Activated naive CD8-positive, alpha-beta T cell (primary cell): ENCODE measurements around the gene GAS2.

Experiments
- H3K27ac Mint-ChIP-seq: one replicate; pipeline ENCODE4 v1.8.0; 2021; ENCODE audit warnings: mixed read lengths
- H3K27me3 Mint-ChIP-seq: one replicate; pipeline ENCODE4 v1.8.0; 2021; ENCODE audit warnings: mixed read lengths
- H3K36me3 Mint-ChIP-seq: one replicate; pipeline ENCODE4 v1.8.0; 2021; ENCODE audit warnings: mixed read lengths
- H3K4me1 Mint-ChIP-seq: one replicate; pipeline ENCODE4 v1.8.0; 2021; ENCODE audit warnings: low read depth, mixed read lengths
- H3K4me3 Mint-ChIP-seq: one replicate; pipeline ENCODE4 v1.8.0; 2021; ENCODE audit warnings: mild to moderate bottlenecking, mixed read lengths
- H3K9me3 Mint-ChIP-seq: one replicate; pipeline ENCODE4 v1.8.0; 2021; ENCODE audit warnings: low read depth, mixed read lengths

The GAS2 gene

GRCh38 chr11:22779850-22780249 lies 113.4 kb downstream of the GAS2 start:
- Mint-ChIP-seq H3K4me1 (peaks cover 6% of the 10 kb centered on the region), H3K27me3 (peaks cover 5% of the 10 kb centered on the region), H3K36me3 (no peaks in the 10 kb centered on the region), H3K9me3 (no peaks in the 10 kb centered on the region), H3K27ac (no peak overlapping the region), H3K4me3 (no peak overlapping the region)

DNA sequence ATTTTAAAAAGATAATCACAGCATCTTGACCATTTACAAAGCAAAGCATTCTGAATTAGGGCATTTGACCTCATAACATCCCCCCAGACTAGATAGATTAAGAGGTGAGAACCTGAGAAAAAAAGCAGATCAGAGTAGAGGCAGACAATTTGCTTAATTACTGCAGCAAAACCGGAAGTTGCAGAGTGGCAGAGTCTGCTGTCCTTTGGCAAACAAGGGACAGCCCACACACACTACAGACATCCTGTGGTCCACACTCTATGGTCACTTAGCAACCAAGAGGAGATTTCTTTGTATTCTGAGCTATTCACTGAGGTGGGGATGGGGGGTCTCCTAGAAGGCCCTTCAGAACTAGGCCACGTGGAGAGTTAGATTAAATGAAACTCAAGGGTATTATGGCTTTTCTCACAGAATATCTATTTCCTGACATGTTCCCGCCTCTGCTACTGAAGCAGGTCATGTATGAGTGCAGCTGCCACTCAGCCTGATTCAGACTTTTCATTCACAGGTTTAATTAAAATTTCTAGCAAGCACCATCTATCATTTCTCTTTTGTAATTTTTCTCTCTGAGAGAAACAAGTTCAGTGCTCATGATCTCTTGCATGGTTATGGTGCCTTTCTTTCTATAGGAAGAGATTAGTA lies 114.7 kb downstream of the GAS2 start:
- Mint-ChIP-seq H3K4me3 (no peak overlapping the region), H3K9me3 (no peaks in the 10 kb centered on the region), H3K4me1 (peaks cover 6% of the 10 kb centered on the region), H3K27me3 (peaks cover 4% of the 10 kb centered on the region), H3K27ac (no peak overlapping the region), H3K36me3 (no peaks in the 10 kb centered on the region)

- Mint-ChIP-seq H3K9me3 (no peaks in the 10 kb centered on the region), H3K4me1 (peaks cover 6% of the 10 kb centered on the region), H3K27me3 (no peaks in the 10 kb centered on the region), H3K27ac (no peak overlapping the region), H3K36me3 (no peaks in the 10 kb centered on the region), H3K4me3 (no peak overlapping the region)
Observed at GRCh38 chr11:22785251-22785650, 118.8 kb downstream of the GAS2 start.

DNA sequence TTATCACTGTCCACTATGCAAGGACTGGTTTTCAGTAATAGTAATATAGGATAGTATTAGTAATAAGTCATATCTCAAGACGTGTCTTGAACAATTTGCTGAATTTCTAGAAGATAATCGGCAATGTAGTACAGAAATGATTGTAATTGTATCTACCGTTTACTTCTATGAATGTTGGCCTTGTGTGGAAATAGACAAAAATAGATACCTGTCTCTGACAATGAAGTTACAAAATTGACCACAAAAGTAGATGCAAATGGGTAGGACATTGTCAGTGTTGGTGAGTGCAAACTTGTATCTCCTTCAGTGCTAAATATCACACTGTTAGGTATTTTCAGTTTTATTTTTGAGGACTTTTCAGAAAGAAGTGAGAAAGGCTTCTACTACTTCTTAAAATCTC lies 120.1 kb downstream of the GAS2 start:
- Mint-ChIP-seq H3K27ac (no peak overlapping the region), H3K36me3 (no peaks in the 10 kb centered on the region), H3K4me3 (no peak overlapping the region), H3K27me3 (no peaks in the 10 kb centered on the region), H3K9me3 (no peaks in the 10 kb centered on the region), H3K4me1 (no peaks in the 10 kb centered on the region)

DNA sequence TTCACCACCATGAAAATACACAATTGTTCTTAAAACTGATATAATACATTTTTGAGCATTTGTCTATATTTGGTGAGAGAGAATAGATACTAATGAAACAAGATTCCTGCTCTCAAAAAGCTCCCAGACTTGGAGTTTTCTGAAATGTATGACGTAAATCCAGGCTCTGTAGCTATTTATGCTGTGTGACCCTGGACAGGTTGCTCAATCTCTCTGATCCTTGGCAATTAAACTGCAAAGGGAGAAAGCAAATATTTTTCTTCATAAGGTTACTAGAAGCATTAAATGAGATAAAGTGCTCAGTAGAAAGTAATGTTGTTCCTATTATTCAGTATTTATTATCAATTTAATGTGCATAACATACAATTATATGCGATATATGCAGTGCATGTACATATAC lies 120.6 kb downstream of the GAS2 start:
- no peaks in the 10 kb centered on the region for H3K4me1 Mint-ChIP-seq
- H3K27me3 Mint-ChIP-seq, result no peaks in the 10 kb centered on the region
- no peaks in the 10 kb centered on the region for H3K36me3 Mint-ChIP-seq
- H3K27ac Mint-ChIP-seq, result no peak overlapping the region
- no peaks in the 10 kb centered on the region for H3K9me3 Mint-ChIP-seq
- no peak overlapping the region for H3K4me3 Mint-ChIP-seq

DNA sequence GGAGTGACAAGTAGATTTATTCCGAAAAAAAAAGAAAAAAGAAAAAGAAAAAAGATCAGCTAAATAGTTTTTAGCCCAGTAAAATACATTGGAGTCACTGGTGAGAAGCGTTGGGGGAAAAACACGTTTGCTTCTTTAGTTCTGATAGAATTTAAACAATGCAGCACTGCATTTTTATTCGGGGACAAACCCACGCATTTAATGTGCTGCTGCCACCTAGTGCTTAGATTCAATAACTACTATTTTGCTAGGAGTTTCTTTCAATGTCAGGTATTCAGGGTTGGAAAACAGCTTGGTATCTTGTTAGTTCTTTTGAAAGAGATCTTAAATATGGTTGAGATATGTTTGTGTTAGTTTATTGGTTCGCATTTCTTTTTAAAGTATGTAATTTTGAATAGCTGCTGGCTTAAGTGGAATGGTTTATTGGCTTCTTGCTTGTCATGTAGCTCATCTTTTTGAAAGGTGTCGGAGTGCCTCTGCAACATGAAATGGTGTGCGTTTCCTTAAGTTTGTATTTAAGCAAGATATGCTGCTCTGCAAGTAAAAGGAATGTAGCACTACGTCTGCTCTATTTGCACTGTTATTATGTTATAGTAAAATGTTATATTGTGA lies 121.2 kb downstream of the GAS2 start:
- no peak overlapping the region for H3K4me3 Mint-ChIP-seq
- no peaks in the 10 kb centered on the region for H3K4me1 Mint-ChIP-seq

DNA sequence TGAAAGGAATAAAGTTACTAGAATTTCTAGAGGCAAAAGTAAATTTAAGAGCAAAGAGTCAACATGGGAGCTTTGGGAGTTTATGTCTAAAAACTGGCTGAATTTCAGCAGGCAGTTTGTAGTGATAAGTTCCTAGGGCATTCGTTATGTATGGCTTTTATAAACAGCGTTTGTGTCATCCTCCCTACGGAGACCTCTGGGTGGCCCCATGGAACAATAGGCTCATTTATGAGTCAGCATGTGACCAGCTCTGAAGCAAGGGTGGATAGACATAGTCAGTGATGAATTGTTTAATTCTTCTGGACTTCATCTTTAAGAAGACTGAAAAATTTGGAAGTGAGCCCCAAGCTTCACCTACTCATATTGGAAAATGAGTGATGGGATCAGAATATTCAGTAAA lies 126.1 kb downstream of the GAS2 start:
- peaks cover 1% of the 10 kb centered on the region for H3K27me3 Mint-ChIP-seq
- H3K4me1 Mint-ChIP-seq, result no peaks in the 10 kb centered on the region
- H3K4me3 Mint-ChIP-seq, result no peak overlapping the region
- no peaks in the 10 kb centered on the region for H3K36me3 Mint-ChIP-seq
- no peak overlapping the region for H3K27ac Mint-ChIP-seq
- H3K9me3 Mint-ChIP-seq, result no peaks in the 10 kb centered on the region

More for the DNA sequence above, 121.2 kb downstream of the GAS2 start:
- no peak overlapping the region for H3K27ac Mint-ChIP-seq
- H3K27me3 Mint-ChIP-seq, result no peaks in the 10 kb centered on the region
- H3K36me3 Mint-ChIP-seq, result no peaks in the 10 kb centered on the region
- H3K9me3 Mint-ChIP-seq, result no peaks in the 10 kb centered on the region

DNA sequence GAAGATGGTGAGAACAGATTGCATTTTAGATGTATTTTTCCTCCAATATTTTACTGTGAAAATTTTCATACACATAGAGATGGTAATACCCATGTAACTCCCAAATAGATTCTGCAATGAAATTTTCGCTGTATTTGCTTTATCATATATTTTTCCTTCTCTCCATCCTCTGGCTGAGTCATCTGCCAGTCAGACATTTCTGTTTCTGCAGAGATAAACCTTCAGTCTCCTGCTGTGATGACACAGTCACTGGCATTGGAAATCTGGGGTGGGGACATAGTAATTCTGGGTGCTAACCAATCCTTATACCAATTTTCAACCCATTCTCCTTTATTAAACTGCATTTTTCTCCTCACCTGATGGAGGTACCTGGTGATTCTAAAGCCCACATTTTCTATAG lies 129.5 kb downstream of the GAS2 start:
- no peak overlapping the region for H3K27ac Mint-ChIP-seq
- H3K27me3 Mint-ChIP-seq, result peaks cover 6% of the 10 kb centered on the region
- no peaks in the 10 kb centered on the region for H3K4me1 Mint-ChIP-seq
- no peak overlapping the region for H3K4me3 Mint-ChIP-seq
- H3K36me3 Mint-ChIP-seq, result no peaks in the 10 kb centered on the region
- H3K9me3 Mint-ChIP-seq, result no peaks in the 10 kb centered on the region

DNA sequence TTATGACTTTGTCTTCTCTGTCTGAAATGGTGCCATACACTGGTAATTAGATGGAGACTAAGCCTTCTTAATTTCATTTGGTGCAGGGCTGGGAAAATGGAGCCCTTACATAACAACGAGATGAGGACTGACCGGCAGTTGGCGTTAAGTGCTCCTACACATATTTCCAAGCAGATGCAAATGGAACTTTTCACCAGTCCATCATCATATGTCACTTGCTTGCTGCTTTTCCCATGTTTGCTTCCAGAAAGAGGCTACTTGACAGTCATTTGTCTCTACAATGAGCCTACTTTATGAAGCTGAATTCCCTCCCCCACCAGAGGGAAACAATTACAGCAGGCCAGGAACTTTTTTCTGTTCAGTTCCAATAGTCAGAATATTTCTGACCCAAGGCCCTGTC lies 130.6 kb downstream of the GAS2 start:
- H3K9me3 Mint-ChIP-seq, result no peaks in the 10 kb centered on the region
- H3K27ac Mint-ChIP-seq, result no peak overlapping the region
- H3K4me3 Mint-ChIP-seq, result no peak overlapping the region
- H3K27me3 Mint-ChIP-seq, result peaks cover 9% of the 10 kb centered on the region
- no peaks in the 10 kb centered on the region for H3K36me3 Mint-ChIP-seq
- H3K4me1 Mint-ChIP-seq, result no peaks in the 10 kb centered on the region

GRCh38 chr11:22798901-22799300 lies 132.5 kb downstream of the GAS2 start:
- Mint-ChIP-seq H3K27ac (no peak overlapping the region), H3K4me3 (no peak overlapping the region), H3K4me1 (no peaks in the 10 kb centered on the region), H3K27me3 (peaks cover 9% of the 10 kb centered on the region), H3K9me3 (no peaks in the 10 kb centered on the region), H3K36me3 (no peaks in the 10 kb centered on the region)

DNA sequence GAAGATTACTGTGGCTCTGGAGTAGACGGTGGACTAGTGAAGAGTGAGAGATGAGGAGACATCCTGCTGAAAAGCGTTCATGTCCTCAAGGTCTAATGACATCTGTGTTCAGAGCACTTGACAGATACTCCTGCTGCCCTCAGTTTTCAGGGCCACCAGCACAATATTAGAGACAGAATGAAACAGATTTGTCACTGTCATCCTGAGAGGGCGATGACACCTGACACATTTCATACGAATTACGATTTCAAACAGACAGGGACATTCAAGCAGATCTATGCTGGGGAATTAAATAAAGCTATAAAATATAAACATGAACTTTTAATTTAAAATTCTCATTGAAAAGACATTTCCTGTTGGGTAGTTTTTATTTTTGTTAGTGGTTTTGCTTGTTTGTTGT lies 134.1 kb downstream of the GAS2 start:
- Mint-ChIP-seq H3K27me3 (peaks cover 9% of the 10 kb centered on the region), H3K4me3 (no peak overlapping the region), H3K36me3 (no peaks in the 10 kb centered on the region), H3K27ac (no peak overlapping the region), H3K4me1 (no peaks in the 10 kb centered on the region), H3K9me3 (no peaks in the 10 kb centered on the region)

- H3K27ac Mint-ChIP-seq, result no peak overlapping the region
- H3K27me3 Mint-ChIP-seq, result peaks cover 10% of the 10 kb centered on the region
- H3K9me3 Mint-ChIP-seq, result no peaks in the 10 kb centered on the region
- H3K4me1 Mint-ChIP-seq, result no peaks in the 10 kb centered on the region
- H3K36me3 Mint-ChIP-seq, result no peaks in the 10 kb centered on the region
- no peak overlapping the region for H3K4me3 Mint-ChIP-seq
Observed at GRCh38 chr11:22802861-22803260, 136.4 kb downstream of the GAS2 start.

DNA sequence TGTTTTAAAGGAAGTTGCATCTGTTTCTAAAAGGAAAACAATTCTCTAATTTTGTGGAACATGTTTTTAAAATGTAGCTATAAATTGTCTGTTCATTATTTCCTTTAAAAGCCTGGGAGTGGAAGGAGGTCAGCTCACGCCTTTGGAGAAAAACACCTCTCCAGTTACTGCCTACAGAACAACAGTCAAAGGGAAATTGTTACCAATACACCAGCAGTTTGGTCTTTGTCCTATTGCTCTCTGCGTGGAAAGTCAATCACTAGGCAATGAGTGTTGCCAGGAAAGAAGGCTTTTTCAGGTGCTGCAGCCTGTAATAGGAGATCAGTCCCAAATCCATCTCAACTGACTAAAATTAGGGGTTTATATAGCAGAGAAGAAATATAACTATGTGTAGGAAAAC lies 141.0 kb downstream of the GAS2 start:
- H3K36me3 Mint-ChIP-seq, result no peaks in the 10 kb centered on the region
- H3K9me3 Mint-ChIP-seq, result peaks cover 11% of the 10 kb centered on the region
- no peak overlapping the region for H3K27ac Mint-ChIP-seq
- peaks cover 3% of the 10 kb centered on the region for H3K27me3 Mint-ChIP-seq
- H3K4me3 Mint-ChIP-seq, result no peak overlapping the region
- no peaks in the 10 kb centered on the region for H3K4me1 Mint-ChIP-seq

GRCh38 chr11:22807855-22808570 lies 141.6 kb downstream of the GAS2 start:
- no peak overlapping the region for H3K4me3 Mint-ChIP-seq

GRCh38 chr11:22808571-22809197 lies 142.3 kb downstream of the GAS2 start:
- Mint-ChIP-seq H3K4me3 (no peak overlapping the region), H3K9me3 (peaks cover 13% of the 10 kb centered on the region)

More at GRCh38 chr11:22807855-22808570, 141.6 kb downstream of the GAS2 start:
- H3K27ac Mint-ChIP-seq, result no peak overlapping the region
- H3K27me3 Mint-ChIP-seq, result peaks cover 3% of the 10 kb centered on the region
- no peaks in the 10 kb centered on the region for H3K36me3 Mint-ChIP-seq
- no peaks in the 10 kb centered on the region for H3K4me1 Mint-ChIP-seq
- peaks cover 11% of the 10 kb centered on the region for H3K9me3 Mint-ChIP-seq

More at GRCh38 chr11:22808571-22809197, 142.3 kb downstream of the GAS2 start:
- Mint-ChIP-seq H3K27me3 (peaks cover 3% of the 10 kb centered on the region), H3K27ac (no peak overlapping the region), H3K36me3 (peaks cover 1% of the 10 kb centered on the region), H3K4me1 (no peaks in the 10 kb centered on the region)
